HCT116 (cell line): ENCODE measurements around the gene KMT2C. TPM values are rescaled to one million over a fixed set of nuclear protein-coding genes. Genes with fewer than 3 reads are reported as not detected.

Experiments used
- ATAC-seq: fragments of 200-7000 bp; cut with Tn5 transposase; 2 replicates; pipeline ENCODE4 v1.9.1; 2020; ENCODE audit warnings: mild to moderate bottlenecking, moderate library complexity
- BruUV-seq: library from RNA; stranded (reverse); fragments of 400-500 nt; replicated peaks from 2 replicates; lab custom pipeline; 2021; lab: Mats Ljungman, UMichigan
- CTCF ChIA-PET: fragments of 300-600 bp; sonication (Branson Sonifier 250); formaldehyde crosslinking; loops from one replicate; lab custom pipeline; 2021; ENCODE audit warnings: antibody characterized with exemption; lab: Charles Lee
- POLR2A ChIA-PET: fragments of 300-600, 350-600 bp; sonication (Branson Sonifier 250); formaldehyde crosslinking; loops from one replicate; lab custom pipeline; 2021; ENCODE audit warnings: antibody characterized with exemption; lab: Charles Lee
- RAD21 ChIA-PET, 2 experiments: fragments of 300-600 bp; sonication (Branson Sonifier 250); formaldehyde crosslinking; loops; one replicate each; lab custom pipeline; 2023; ENCODE audit warnings: low total read pairs in 2 of 2; ENCODE audit not compliant: uncharacterized antibody in 2 of 2, unreplicated experiment in 2 of 2, low non-redundant PET in 1 of 2; lab: Charles Lee
- DNase-seq: peaks from one replicate; pipeline ENCODE4 v3.0.0-alpha.2; 2010; ENCODE audit warnings: low read depth, low spot score
- H2AFZ ChIP-seq: fragments of 200-600 bp; shearing (Covaris generic), sonication (generic); 2 replicates; pipeline ENCODE4 v1.6.1; 2017; ENCODE audit warnings: low read depth, mixed run types, mixed read lengths, antibody characterized with exemption, low read length; ENCODE audit not compliant: poor library complexity, severe bottlenecking
- H3K27ac ChIP-seq: 2 replicates; pipeline ENCODE4 v1.5.1; 2012; ENCODE audit warnings: low read depth, low read length
- H3K27me3 ChIP-seq: fragments of 200-600 bp; sonication (generic); 2 replicates; pipeline ENCODE4 v1.6.1; 2016; ENCODE audit warnings: mixed run types, low read length, mixed read lengths; ENCODE audit not compliant: insufficient read depth
- H3K36me3 ChIP-seq, 2 experiments: fragments of 200-500 bp in 1 of 2; fragments of 200-600 bp in 1 of 2; sonication (Bioruptor generic) in 1 of 2; sonication (generic) in 1 of 2; 2 replicates each; pipeline versions ENCODE4 v1.5.1 to v1.6.1; 2014 to 2016; ENCODE audit warnings: low read length in 2 of 2, inconsistent platforms in 1 of 2, mixed read lengths in 1 of 2, mixed run types in 1 of 2; ENCODE audit not compliant: insufficient read depth in 2 of 2, control insufficient read depth in 1 of 2
- H3K4me1 ChIP-seq, 2 experiments: fragments of 200-600 bp in 1 of 2; sonication (generic) in 1 of 2; 2 replicates each; pipeline versions ENCODE4 v1.5.1 to v1.6.1; 2012 to 2017; ENCODE audit warnings: low read length in 2 of 2, inconsistent platforms in 1 of 2, mild to moderate bottlenecking in 1 of 2, mixed read lengths in 1 of 2, mixed run types in 1 of 2, moderate library complexity in 1 of 2; ENCODE audit not compliant: insufficient read depth in 2 of 2, control insufficient read depth in 1 of 2
- H3K4me2 ChIP-seq: fragments of 200-600 bp; sonication (generic); 2 replicates; pipeline ENCODE4 v1.6.1; 2017; ENCODE audit warnings: mixed run types, low read length, mixed read lengths
- H3K4me3 ChIP-seq, 2 experiments: fragments of 200-600 bp in 1 of 2; sonication (generic) in 1 of 2; replicated peaks in 1 of 2; 2 replicates each; pipeline ENCODE4 v1.5.1; 2011 to 2016; ENCODE audit warnings: low read length in 2 of 2, control low read depth in 1 of 2, low read depth in 1 of 2, mild to moderate bottlenecking in 1 of 2, mixed read lengths in 1 of 2, mixed run types in 1 of 2
- H3K79me2 ChIP-seq: fragments of 200-600 bp; sonication (generic); 2 replicates; pipeline ENCODE4 v1.6.1; 2017; ENCODE audit warnings: mild to moderate bottlenecking, mixed run types, low read length, moderate library complexity, mixed read lengths; ENCODE audit not compliant: insufficient read depth
- H3K9ac ChIP-seq: fragments of 200-600 bp; sonication (generic); 2 replicates; pipeline ENCODE4 v1.6.1; 2016; ENCODE audit warnings: low read length, mixed read lengths
- H3K9me2 ChIP-seq: fragments of 200-600 bp; sonication (generic), shearing (Covaris generic); 2 replicates; pipeline ENCODE4 v1.6.1; 2017; ENCODE audit warnings: mixed run types, mild to moderate bottlenecking, moderate library complexity; ENCODE audit not compliant: insufficient read depth
- H3K9me3 ChIP-seq, 2 experiments: fragments of 200-500 bp in 1 of 2; fragments of 200-600 bp in 1 of 2; sonication (Bioruptor generic) in 1 of 2; sonication (generic) in 1 of 2; 2 replicates each; pipeline ENCODE4 v1.6.1; 2014 to 2017; ENCODE audit warnings: low read length in 2 of 2, mixed read lengths in 2 of 2, inconsistent platforms in 1 of 2, low read depth in 1 of 2, mild to moderate bottlenecking in 1 of 2, mixed run types in 1 of 2, moderate library complexity in 1 of 2; ENCODE audit not compliant: control insufficient read depth in 1 of 2, insufficient read depth in 1 of 2
- H4K20me1 ChIP-seq: fragments of 200-600 bp; sonication (generic), shearing (Covaris generic); 2 replicates; pipeline ENCODE4 v1.6.1; 2017; ENCODE audit warnings: mixed run types, mild to moderate bottlenecking, moderate library complexity; ENCODE audit not compliant: insufficient read depth
- CBX3 ChIP-seq: IDR thresholded peaks from 2 replicates; pipeline ENCODE4 v1.6.1; 2012; ENCODE audit warnings: low read depth
- EGR1 ChIP-seq: IDR thresholded peaks from 2 replicates; pipeline ENCODE4 v1.6.1; 2012; ENCODE audit warnings: low read depth
- EZH2 ChIP-seq: fragments of 200-600 bp; sonication (generic); IDR thresholded peaks from 2 replicates; pipeline ENCODE4 v1.6.1; 2017; ENCODE audit warnings: antibody characterized with exemption, mixed run types
- FOSL1 ChIP-seq: IDR thresholded peaks from 2 replicates; pipeline ENCODE4 v1.6.1; 2012; ENCODE audit warnings: low read depth
- MAX ChIP-seq: IDR thresholded peaks from 2 replicates; pipeline ENCODE4 v1.6.1; 2012
- RAD21 ChIP-seq: IDR thresholded peaks from 2 replicates; pipeline ENCODE4 v1.6.1; 2012; ENCODE audit warnings: low read depth, mild to moderate bottlenecking
- TCF7L2 ChIP-seq: IDR thresholded peaks from 2 replicates; pipeline ENCODE4 v1.7.0; 2011; ENCODE audit warnings: borderline replicate concordance, inconsistent platforms; ENCODE audit not compliant: insufficient read depth, insufficient read length; ENCODE audit errors: extremely low read depth
- ZBTB33 ChIP-seq: IDR thresholded peaks from 2 replicates; pipeline ENCODE4 v1.6.1; 2011; ENCODE audit warnings: mild to moderate bottlenecking, low read length, moderate library complexity; ENCODE audit not compliant: insufficient replicate concordance; ENCODE audit errors: extremely low read depth
- intact Hi-C: fragments of 100-400 bp; cut with micrococcal nuclease; formaldehyde crosslinking; loops from 2 replicates; pipeline ENCODE4 v1.10.0; 2022
- total RNA-seq: library from RNA; stranded (reverse); gene quantifications from one replicate; pipeline ENCODE4 v1.2.1, GENCODE V29; 2021; ENCODE audit not compliant: unreplicated experiment

The KMT2C gene
- total RNA-seq, 1 experiment from 2014 or later: 22.9 TPM

- no peak overlapping the region for H3K27ac ChIP-seq
- no TSS peak for BruUV-seq
- H3K9me2 ChIP-seq: no peaks in the 10 kb centered on the region
- ChIA-PET CTCF (no interaction called here), RAD21 (no interaction called here), POLR2A (no interaction called here)
- no peak for DNase-seq
- peaks cover 4 to 9% of the 10 kb centered on the region in 2 experiments; a peak in 1 of 4 replicates for H3K36me3 ChIP-seq
- H3K4me3 ChIP-seq: no peak overlapping the region
- no peaks in the 10 kb centered on the region for H3K79me2 ChIP-seq
- intact Hi-C loops: no loop called here
- TF ChIP-seq FOSL1 (no peak), CBX3 (no peak), MAX (no peak)
- no peaks in the 10 kb centered on the region for H4K20me1 ChIP-seq
- no peaks in the 10 kb centered on the region for H3K27me3 ChIP-seq
- H3K4me1 ChIP-seq: no peaks in the 10 kb centered on the region
- no peak overlapping the region for H2AFZ ChIP-seq
- ATAC-seq: no peak
- H3K9ac ChIP-seq: no peak overlapping the region
- no peak overlapping the region for H3K4me2 ChIP-seq
- no peaks in the 10 kb centered on the region for H3K9me3 ChIP-seq
Measured at GRCh38 chr7:152112829-152113228, 323.0 kb downstream of the KMT2C start.

GRCh38 chr7:152108359-152108758 is 327.4 kb downstream of the KMT2C start:
- Histone ChIP-seq H3K9me3 (no peaks in the 10 kb centered on the region), H3K4me1 (no peaks in the 10 kb centered on the region), H2AFZ (no peak overlapping the region), H3K9ac (no peak overlapping the region), H3K4me3 (no peak overlapping the region), H3K36me3 (peaks cover 0 to 9% of the 10 kb centered on the region in 2 experiments; a peak in 1 of 4 replicates), H4K20me1 (no peaks in the 10 kb centered on the region), H3K27me3 (no peaks in the 10 kb centered on the region), H3K9me2 (no peaks in the 10 kb centered on the region), H3K79me2 (no peaks in the 10 kb centered on the region), H3K27ac (no peak overlapping the region), H3K4me2 (no peak overlapping the region)
- intact Hi-C loops: loop anchor here (2.0 kb wide), 1 partner anchor 186 kb away; no protein-coding TSS in a partner anchor
- DNase-seq: no peak
- no peak for TF ChIP-seq EZH2
- no peak for TF ChIP-seq EGR1
- no peak for TF ChIP-seq TCF7L2
- TF ChIP-seq ZBTB33: no peak
- 0 out of 2 replicates have a peak, but pooled peaks have one; percentile 5 for TF ChIP-seq RAD21
- no peak for ATAC-seq
- ChIA-PET CTCF (no interaction called here), RAD21 (no interaction called here), POLR2A (no interaction called here)
- BruUV-seq: no TSS peak
